Measurements from ENCODE around the gene HIGD1A.
A peak's percentile ranks its signal among the peaks of the same experiment; 100 is the strongest.

The HIGD1A gene

GRCh38 chr3:42804106-42804830, at the start of gene HIGD1A:
TSS of gene HIGD1A (minus strand) at chr3:42804490. CDS start at chr3:42794253, 10,237 bp downstream.
- peak; percentile 97 for DNase-seq

GRCh38 chr3:42853739-42854302, 49.5 kb upstream of the HIGD1A start:
- no peak for DNase-seq

GRCh38 chr3:42853056-42853455, 48.8 kb upstream of the HIGD1A start:
- no peak for DNase-seq

- DNase-seq = peak; percentile 43
Measured at GRCh38 chr3:42852441-42852840, 48.2 kb upstream of the HIGD1A start.

GRCh38 chr3:42851228-42851834, 47.0 kb upstream of the HIGD1A start:
- no peak for DNase-seq

GRCh38 chr3:42850263-42850662, 46.0 kb upstream of the HIGD1A start:
- no peak for DNase-seq

- DNase-seq = no peak
Measured at GRCh38 chr3:42849017-42849416, 44.7 kb upstream of the HIGD1A start.

GRCh38 chr3:42847731-42848130, 43.4 kb upstream of the HIGD1A start:
- no peak for DNase-seq

- DNase-seq = peak; percentile 84
Measured at GRCh38 chr3:42846685-42847522, 42.6 kb upstream of the HIGD1A start.

- DNase-seq = no peak
Measured at GRCh38 chr3:42844815-42845214, 40.5 kb upstream of the HIGD1A start.

- no peak for DNase-seq
Measured at GRCh38 chr3:42844412-42844713, 40.1 kb upstream of the HIGD1A start.

- no peak for DNase-seq
Measured at GRCh38 chr3:42843713-42844411, 39.6 kb upstream of the HIGD1A start.

GRCh38 chr3:42841332-42841731, 37.0 kb upstream of the HIGD1A start:
- no peak for DNase-seq

- DNase-seq = peak; percentile 80
Measured at GRCh38 chr3:42839616-42840015, 35.3 kb upstream of the HIGD1A start.

- no peak for DNase-seq
Measured at GRCh38 chr3:42838571-42838970, 34.3 kb upstream of the HIGD1A start.

GRCh38 chr3:42836150-42837123, 32.1 kb upstream of the HIGD1A start:
- DNase-seq = peak; percentile 92

- DNase-seq = peak; percentile 84
Measured at GRCh38 chr3:42831321-42831713, 27.0 kb upstream of the HIGD1A start.

GRCh38 chr3:42830437-42831320, 26.4 kb upstream of the HIGD1A start:
- DNase-seq = peak; percentile 77

- DNase-seq = no peak
Measured at GRCh38 chr3:42829628-42830436, 25.5 kb upstream of the HIGD1A start.
